ENCODE results near the gene ZAR1L. TPM values are rescaled to one million over a fixed set of nuclear protein-coding genes. Genes with fewer than 3 reads are reported as not detected.
A peak's percentile ranks its signal among the peaks of the same experiment; 100 is the strongest.
"Not testable (repeated sequence)": the region's sequence is repeated elsewhere in the genome, so short reads cannot be mapped to it uniquely, and the experiment has no call there.

The ZAR1L gene
- total and polyA plus RNA-seq, 9 of the 15 experiments (the other 6 are each of a cell fraction or from before 2014, with no cell fraction given): not detected

DNA sequence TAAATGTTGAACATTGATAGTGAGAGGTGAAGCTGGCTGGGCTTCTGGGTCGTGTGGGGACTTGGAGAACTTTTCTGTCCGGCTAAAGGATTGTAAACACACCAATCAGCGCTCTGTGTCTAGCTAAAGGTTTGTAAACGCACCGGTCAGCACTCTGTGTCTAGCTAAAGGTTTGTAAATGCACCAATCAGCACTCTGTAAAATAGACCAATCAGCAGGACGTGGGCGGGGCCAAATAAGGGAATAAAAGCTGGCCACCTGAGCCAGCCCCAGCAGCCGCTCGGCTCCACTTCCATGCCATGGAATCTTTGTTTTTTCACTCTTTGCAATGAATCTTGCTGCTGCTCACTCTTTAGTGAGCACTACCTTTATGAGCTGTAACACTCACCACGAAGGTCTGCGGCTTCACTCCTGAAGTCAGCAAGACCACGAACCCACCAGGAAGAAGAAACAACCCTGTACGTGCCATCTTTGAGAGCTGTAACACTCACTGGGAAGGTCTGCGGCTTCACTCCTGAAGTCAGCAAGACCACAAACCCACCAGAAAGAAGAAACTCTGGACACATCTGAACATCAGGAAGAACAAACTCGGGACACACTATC is 35.8 kb upstream of the ZAR1L start:
- H3K4me3 ChIP-seq; in situ Hi-C loops (cut with MboI); H3K9ac ChIP-seq (ENCODE audit: insufficient read depth in 1 of 2, low read depth in 2 of 2, low read length in 2 of 2); ATAC-seq; H3K4me2 ChIP-seq (ENCODE audit: insufficient read depth, low read length); H3K27me3 ChIP-seq (ENCODE audit: control insufficient read depth in 2 of 2, insufficient read depth in 2 of 2, low read length in 2 of 2); H3K4me1 ChIP-seq (replicated peaks in 1 of 2; ENCODE audit: control insufficient read depth in 2 of 2, insufficient read depth in 2 of 2, low read length in 2 of 2); H4K20me1 ChIP-seq (replicated peaks; ENCODE audit: control insufficient read depth, insufficient read depth, low read length); H3K27ac ChIP-seq (ENCODE audit: extremely low read depth, low read depth, low read length); H3K9me1 ChIP-seq (ENCODE audit: control insufficient read depth, insufficient read depth, low read length); H3K79me2 ChIP-seq (ENCODE audit: control insufficient read depth, insufficient read depth, low read length); intact Hi-C loops (cut with micrococcal nuclease); CTCF ChIA-PET (ENCODE audit: low intra/inter-chr PET ratio); H2AFZ ChIP-seq (ENCODE audit: low read depth, low read length); DNase-seq (ENCODE audit: extremely low read depth in 1 of 4, low spot score in 3 of 4); FAIRE-seq; BruUV-seq (replicated peaks); H3K9me3 ChIP-seq (replicated peaks; ENCODE audit: control insufficient read depth, insufficient read depth, low read depth, low read length): not testable (repeated sequence)
- H3K36me3 ChIP-seq (ENCODE audit: control insufficient read depth, insufficient read depth, low read length): peaks cover 27% of the 10 kb centered on the region
- POLR2A ChIA-PET: interaction anchor here (0.6 kb wide), 2 partner anchors 12 to 307 kb away, joined by 3 to 5 read pairs; no protein-coding TSS in a partner anchor
- TF ChIP-seq NFYB (IDR thresholded peaks at IDR 0.05; ENCODE audit: extremely low read depth, insufficient read length): peak; percentile 47
- WGBS (ENCODE audit: insufficient coverage, low coverage, missing lambda C conversion rate): 95% methylated on average over 11 of the region's 15 CpGs

DNA sequence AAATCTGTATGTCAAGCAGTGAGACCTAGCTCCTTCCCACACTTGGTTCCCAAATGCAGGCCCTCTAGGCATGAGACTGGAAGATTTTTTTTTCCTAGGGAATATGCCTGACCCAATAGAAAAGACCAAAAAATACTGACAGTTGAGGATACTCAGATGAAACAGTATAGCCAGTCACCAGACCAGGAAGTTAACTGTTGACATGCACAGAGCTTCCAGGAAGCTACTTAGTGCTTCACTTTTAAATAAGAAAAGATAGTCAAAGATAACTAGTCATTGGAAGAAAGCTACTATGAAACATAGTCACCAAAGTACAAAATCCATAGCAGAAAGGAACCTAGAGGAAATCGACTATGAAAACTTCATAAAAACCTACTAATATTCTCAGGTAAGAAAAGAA is 32.5 kb upstream of the ZAR1L start:
- no peaks in the 10 kb centered on the region for H3K79me2 ChIP-seq (ENCODE audit: control insufficient read depth, insufficient read depth, low read length)
- no peak overlapping the region for H3K27ac ChIP-seq (ENCODE audit: extremely low read depth, low read depth, low read length)
- H4K20me1 ChIP-seq (replicated peaks; ENCODE audit: control insufficient read depth, insufficient read depth, low read length): no peaks in the 10 kb centered on the region
- in situ Hi-C loops (cut with MboI): no loop called here
- H3K36me3 ChIP-seq (ENCODE audit: control insufficient read depth, insufficient read depth, low read length): peaks cover 13% of the 10 kb centered on the region; the same call in 2 of the 3 replicates
- no peak overlapping the region for H3K9ac ChIP-seq (ENCODE audit: insufficient read depth in 1 of 2, low read depth in 2 of 2, low read length in 2 of 2)
- no peak overlapping the region for H2AFZ ChIP-seq (ENCODE audit: low read depth, low read length)
- POLR2A ChIA-PET: interaction anchor here (0.7 to 1.0 kb wide), 3 partner anchors 11 to 251 kb away, joined by 3 to 4 read pairs (median 3); no protein-coding TSS in a partner anchor
- CTCF ChIA-PET (ENCODE audit: low intra/inter-chr PET ratio): no interaction called here
- intact Hi-C loops (cut with micrococcal nuclease): no loop called here
- no peaks in the 10 kb centered on the region for H3K4me1 ChIP-seq (replicated peaks in 1 of 2; ENCODE audit: control insufficient read depth in 2 of 2, insufficient read depth in 2 of 2, low read length in 2 of 2)
- TF ChIP-seq L3MBTL2 (IDR thresholded peaks at IDR 0.05) (no peak), PHTF2 (CRISPR knock-in tag; IDR thresholded peaks at IDR 0.05) (no peak), SMARCC2 (IDR thresholded peaks at IDR 0.05; ENCODE audit: low read depth) (no peak), LEF1 (IDR thresholded peaks at IDR 0.05) (no peak), STAT5A (IDR thresholded peaks at IDR 0.05; ENCODE audit: borderline replicate concordance, low read length) (no peak), PHF20 (IDR thresholded peaks at IDR 0.05; ENCODE audit: partially characterized antibody) (no peak), ELF4 (CRISPR knock-in tag; IDR thresholded peaks at IDR 0.05) (no peak), KAT2B (IDR thresholded peaks at IDR 0.05; ENCODE audit: low read depth, low read length) (no peak), ZNF431 (CRISPR knock-in tag; IDR thresholded peaks at IDR 0.05) (no peak)
- H3K9me1 ChIP-seq (ENCODE audit: control insufficient read depth, insufficient read depth, low read length): no peaks in the 10 kb centered on the region
- no peak for DNase-seq (ENCODE audit: extremely low read depth in 1 of 4, low spot score in 3 of 4)
- no peak for ATAC-seq
- no peaks in the 10 kb centered on the region for H3K9me3 ChIP-seq (replicated peaks; ENCODE audit: control insufficient read depth, insufficient read depth, low read depth, low read length)
- no peak for FAIRE-seq
- no peaks in the 10 kb centered on the region for H3K27me3 ChIP-seq (ENCODE audit: control insufficient read depth in 2 of 2, insufficient read depth in 2 of 2, low read length in 2 of 2)
- H3K4me3 ChIP-seq: no peak overlapping the region
- H3K4me2 ChIP-seq (ENCODE audit: insufficient read depth, low read length): no peak overlapping the region
- no TSS peak for BruUV-seq (replicated peaks)
- 92% methylated on average over 1 of the region's 1 CpG for WGBS (ENCODE audit: insufficient coverage, low coverage, missing lambda C conversion rate)

Measured in K562 (cell line).